Astrocyte (in vitro differentiated cells and primary cell): Measurements from ENCODE around the gene AFF2. TPM values are rescaled to one million over a fixed set of nuclear protein-coding genes. Genes with fewer than 3 reads are reported as not detected.

Experiments used
- DNase-seq: peaks from one replicate; pipeline ENCODE4 v3.0.0-alpha.2; 2010; ENCODE audit warnings: low read depth
- FAIRE-seq: peaks from 2 replicates; lab custom pipeline; 2011; peaks lifted over from hg19 to GRCh38; lab: Jason Lieb, UNC
- H2AFZ ChIP-seq: 2 replicates; pipeline ENCODE4 v1.6.0; 2012; ENCODE audit warnings: low read depth, low read length, inconsistent platforms
- H3K27ac ChIP-seq: 2 replicates; pipeline ENCODE4 v1.5.1; 2011; ENCODE audit warnings: low read depth, low read length, inconsistent platforms
- H3K27me3 ChIP-seq: 2 replicates; pipeline ENCODE4 v1.6.0; 2011; ENCODE audit warnings: low read length, inconsistent platforms; ENCODE audit not compliant: insufficient read depth
- H3K36me3 ChIP-seq: 2 replicates; pipeline ENCODE4 v1.5.1; 2011; ENCODE audit warnings: low read length, inconsistent platforms; ENCODE audit not compliant: insufficient read depth
- H3K4me1 ChIP-seq: 2 replicates; pipeline ENCODE4 v1.5.1; 2011; ENCODE audit warnings: low read length, inconsistent platforms; ENCODE audit not compliant: insufficient read depth
- H3K4me2 ChIP-seq: 2 replicates; pipeline ENCODE4 v1.6.0; 2012; ENCODE audit warnings: low read length, inconsistent platforms
- H3K4me3 ChIP-seq: 2 replicates; pipeline ENCODE4 v1.5.1; 2011; ENCODE audit warnings: low read depth, mild to moderate bottlenecking, low read length, inconsistent platforms; ENCODE audit not compliant: insufficient read depth
- H3K79me2 ChIP-seq: 2 replicates; pipeline ENCODE4 v1.6.0; 2012; ENCODE audit warnings: mild to moderate bottlenecking, low read length, inconsistent platforms; ENCODE audit not compliant: insufficient read depth
- H3K9ac ChIP-seq: 2 replicates; pipeline ENCODE4 v1.6.0; 2012; ENCODE audit warnings: mild to moderate bottlenecking, low read length, inconsistent platforms
- H3K9me3 ChIP-seq: 2 replicates; pipeline ENCODE4 v1.5.1; 2012; ENCODE audit warnings: low read depth, mild to moderate bottlenecking, low read length, inconsistent platforms; ENCODE audit not compliant: insufficient read depth
- H4K20me1 ChIP-seq: 2 replicates; pipeline ENCODE4 v1.6.0; 2012; ENCODE audit warnings: low read length, inconsistent platforms; ENCODE audit not compliant: insufficient read depth
- H3K27ac Mint-ChIP-seq: one replicate; pipeline ENCODE4 v1.8.0; 2021; ENCODE audit warnings: mild to moderate bottlenecking, mixed read lengths; ENCODE audit not compliant: unreplicated experiment
- H3K27me3 Mint-ChIP-seq: one replicate; pipeline ENCODE4 v1.8.0; 2021; ENCODE audit warnings: low read depth, mixed read lengths; ENCODE audit not compliant: unreplicated experiment
- H3K36me3 Mint-ChIP-seq: one replicate; pipeline ENCODE4 v1.8.0; 2021; ENCODE audit warnings: low read depth, mixed read lengths; ENCODE audit not compliant: unreplicated experiment
- H3K4me1 Mint-ChIP-seq: one replicate; pipeline ENCODE4 v1.8.0; 2021; ENCODE audit warnings: low read depth, mixed read lengths; ENCODE audit not compliant: unreplicated experiment
- H3K4me3 Mint-ChIP-seq: one replicate; pipeline ENCODE4 v1.8.0; 2021; ENCODE audit warnings: mild to moderate bottlenecking, moderate library complexity, mixed read lengths; ENCODE audit not compliant: unreplicated experiment
- H3K9me3 Mint-ChIP-seq: one replicate; pipeline ENCODE4 v1.8.0; 2021; ENCODE audit warnings: mild to moderate bottlenecking, mixed read lengths; ENCODE audit not compliant: unreplicated experiment
- CTCF ChIP-seq: IDR thresholded peaks from 2 replicates; pipeline ENCODE4 v1.5.1; 2011; ENCODE audit warnings: low read depth, mild to moderate bottlenecking, inconsistent platforms, low read length, moderate library complexity; ENCODE audit not compliant: insufficient read depth
- EZH2 ChIP-seq: IDR thresholded peaks from 2 replicates; pipeline ENCODE4 v1.6.1; 2012; ENCODE audit warnings: mild to moderate bottlenecking, low read length, inconsistent platforms; ENCODE audit not compliant: insufficient read depth
- total RNA-seq: library from RNA; stranded (reverse); gene quantifications from 2 replicates; pipeline ENCODE4 v1.2.1, GENCODE V29; 2021

AFF2 gene
- total RNA-seq, 1 donor from 2014 or later, result 8.3 TPM

GRCh38 chrX:149010853-149011224 is 510.4 kb downstream of the AFF2 start:
- no peaks in the 10 kb centered on the region for H4K20me1 ChIP-seq
- no peaks in the 10 kb centered on the region for H3K79me2 ChIP-seq
- H3K36me3 Mint-ChIP-seq, result no peaks in the 10 kb centered on the region
- no peak overlapping the region for H3K27ac Mint-ChIP-seq
- H3K27ac ChIP-seq, result no peak overlapping the region
- peaks cover 12% of the 10 kb centered on the region for H3K27me3 Mint-ChIP-seq
- H3K4me1 Mint-ChIP-seq, result no peaks in the 10 kb centered on the region
- no peaks in the 10 kb centered on the region for H3K9me3 ChIP-seq
- no peak for DNase-seq
- no peaks in the 10 kb centered on the region for H3K36me3 ChIP-seq
- no peak overlapping the region for H3K4me3 ChIP-seq
- no peak overlapping the region for H3K9ac ChIP-seq
- peaks cover 3% of the 10 kb centered on the region for H3K9me3 Mint-ChIP-seq
- no peak overlapping the region for H3K4me2 ChIP-seq
- H3K27me3 ChIP-seq, result no peaks in the 10 kb centered on the region
- no peak overlapping the region for H2AFZ ChIP-seq
- no peak for TF ChIP-seq EZH2
- no peak for TF ChIP-seq CTCF
- H3K4me3 Mint-ChIP-seq, result no peak overlapping the region
- peak; percentile 76 for FAIRE-seq
- H3K4me1 ChIP-seq, result no peaks in the 10 kb centered on the region

GRCh38 chrX:149013081-149013480 is 512.7 kb downstream of the AFF2 start:
- H3K9me3 Mint-ChIP-seq, result peaks cover 3% of the 10 kb centered on the region
- Histone ChIP-seq H3K27me3 (no peaks in the 10 kb centered on the region), H3K79me2 (no peaks in the 10 kb centered on the region), H3K4me1 (no peaks in the 10 kb centered on the region), H3K27ac (no peak overlapping the region), H2AFZ (no peak overlapping the region), H3K4me2 (no peak overlapping the region), H3K9ac (no peak overlapping the region), H3K4me3 (no peak overlapping the region), H3K9me3 (no peaks in the 10 kb centered on the region), H3K36me3 (no peaks in the 10 kb centered on the region), H4K20me1 (no peaks in the 10 kb centered on the region)
- peaks cover 12% of the 10 kb centered on the region for H3K27me3 Mint-ChIP-seq
- FAIRE-seq (no peak), DNase-seq (no peak)
- no peak for TF ChIP-seq EZH2
- no peak for TF ChIP-seq CTCF
- H3K36me3 Mint-ChIP-seq, result no peaks in the 10 kb centered on the region
- no peak overlapping the region for H3K27ac Mint-ChIP-seq
- no peak overlapping the region for H3K4me3 Mint-ChIP-seq
- no peaks in the 10 kb centered on the region for H3K4me1 Mint-ChIP-seq

GRCh38 chrX:149021159-149021558 is 520.7 kb downstream of the AFF2 start:
- no peak overlapping the region for H3K27ac Mint-ChIP-seq
- no peaks in the 10 kb centered on the region for H3K4me1 ChIP-seq
- no peak overlapping the region for H3K4me2 ChIP-seq
- H3K36me3 ChIP-seq, result no peaks in the 10 kb centered on the region
- H3K9me3 Mint-ChIP-seq, result peaks cover 3% of the 10 kb centered on the region
- H3K36me3 Mint-ChIP-seq, result no peaks in the 10 kb centered on the region
- TF ChIP-seq CTCF (no peak), EZH2 (no peak)
- no peaks in the 10 kb centered on the region for H3K27me3 ChIP-seq
- no peaks in the 10 kb centered on the region for H3K79me2 ChIP-seq
- no peak overlapping the region for H3K27ac ChIP-seq
- no peak overlapping the region for H3K4me3 ChIP-seq
- H3K27me3 Mint-ChIP-seq, result no peaks in the 10 kb centered on the region
- FAIRE-seq (peak; percentile 88), DNase-seq (peak; percentile 23)
- H3K4me1 Mint-ChIP-seq, result peaks cover 7% of the 10 kb centered on the region
- no peaks in the 10 kb centered on the region for H3K9me3 ChIP-seq
- no peak overlapping the region for H2AFZ ChIP-seq
- no peaks in the 10 kb centered on the region for H4K20me1 ChIP-seq
- H3K4me3 Mint-ChIP-seq, result no peak overlapping the region
- no peak overlapping the region for H3K9ac ChIP-seq
